Keratinocyte (primary cell): ENCODE measurements around the gene ALG3. TPM values are rescaled to one million over a fixed set of nuclear protein-coding genes. Genes with fewer than 3 reads are reported as not detected.

Experiments used
- DNase-seq: peaks from one replicate; pipeline ENCODE4 v3.0.0-alpha.2; 2011; ENCODE audit warnings: low read depth, missing footprints, low spot score
- FAIRE-seq: peaks from 2 replicates; lab custom pipeline; 2011; peaks lifted over from hg19 to GRCh38; lab: Jason Lieb, UNC
- H2AFZ ChIP-seq: 2 replicates; pipeline ENCODE4 v1.6.0; 2012; ENCODE audit warnings: low read length, control low read depth, inconsistent platforms; ENCODE audit not compliant: control insufficient read depth
- H3K27ac ChIP-seq: 2 replicates; pipeline ENCODE4 v1.5.1; 2011; ENCODE audit warnings: low read length; ENCODE audit not compliant: control insufficient read depth, insufficient read depth
- H3K27me3 ChIP-seq: 3 replicates; pipeline ENCODE4 v1.6.0; 2011; ENCODE audit warnings: low read length; ENCODE audit not compliant: control insufficient read depth, insufficient read depth; ENCODE audit errors: extremely low read depth
- H3K36me3 ChIP-seq, 2 experiments: 2 replicates in 1 of 2; 3 replicates in 1 of 2; pipeline ENCODE4 v1.5.1; 2011; ENCODE audit warnings: low read length in 2 of 2, mild to moderate bottlenecking in 1 of 2; ENCODE audit not compliant: control insufficient read depth in 2 of 2, insufficient read depth in 2 of 2; ENCODE audit errors: extremely low read depth in 1 of 2
- H3K4me1 ChIP-seq: 3 replicates; pipeline ENCODE4 v1.5.1; 2011; ENCODE audit warnings: low read length; ENCODE audit not compliant: control insufficient read depth, insufficient read depth; ENCODE audit errors: extremely low read depth
- H3K4me2 ChIP-seq: 3 replicates; pipeline ENCODE4 v1.6.0; 2011; ENCODE audit warnings: low read depth, low read length; ENCODE audit not compliant: control insufficient read depth, insufficient read depth; ENCODE audit errors: extremely low read depth
- H3K4me3 ChIP-seq, 3 experiments: fragments of 200-600 bp in 1 of 3; sonication (generic) in 1 of 3; 2 replicates in 2 of 3; 3 replicates in 1 of 3; pipeline ENCODE4 v1.5.1; 2011 to 2016; ENCODE audit warnings: low read length in 3 of 3, mild to moderate bottlenecking in 3 of 3, control low read depth in 2 of 3, inconsistent platforms in 1 of 3, low read depth in 1 of 3, mixed read lengths in 1 of 3, mixed run types in 1 of 3, moderate library complexity in 1 of 3; ENCODE audit not compliant: control insufficient read depth in 2 of 3, insufficient read depth in 2 of 3; ENCODE audit errors: extremely low read depth in 1 of 3
- H3K79me2 ChIP-seq: 2 replicates; pipeline ENCODE4 v1.6.0; 2012; ENCODE audit warnings: low read length; ENCODE audit not compliant: control insufficient read depth, insufficient read depth
- H3K9ac ChIP-seq: 3 replicates; pipeline ENCODE4 v1.6.0; 2011; ENCODE audit warnings: low read length; ENCODE audit not compliant: control insufficient read depth, insufficient read depth; ENCODE audit errors: extremely low read depth
- H3K9me1 ChIP-seq: 3 replicates; pipeline ENCODE4 v1.6.0; 2011; ENCODE audit warnings: low read length; ENCODE audit not compliant: control insufficient read depth, insufficient read depth; ENCODE audit errors: extremely low read depth
- H3K9me3 ChIP-seq: 2 replicates; pipeline ENCODE4 v1.5.1; 2012; ENCODE audit warnings: low read depth, low read length; ENCODE audit not compliant: control insufficient read depth
- H4K20me1 ChIP-seq: 3 replicates; pipeline ENCODE4 v1.6.0; 2011; ENCODE audit warnings: low read length; ENCODE audit not compliant: control insufficient read depth, insufficient read depth; ENCODE audit errors: extremely low read depth
- EZH2 ChIP-seq: IDR thresholded peaks from one replicate; pipeline ENCODE4 v1.6.1; 2012; ENCODE audit warnings: inconsistent platforms, mild to moderate bottlenecking, low read length, moderate library complexity
- dilution Hi-C: fragments of 300-500 bp; cut with MboI; formaldehyde crosslinking; loops from one replicate; pipeline ENCODE4 v1.7.0; 2020; ENCODE audit warnings: low sequenced_read_pairs; ENCODE audit not compliant: extremely low pct_ligation_motif_present
- polyA plus RNA-seq, 5 experiments: library from polyadenylated mRNA; depleted of rRNA in 3 of 5; stranded (reverse) in 3 of 5; stranded (forward) in 1 of 5; unstranded in 1 of 5; fragments of >200 nt; gene quantifications; 1 replicate in 1 of 5; 2 replicates in 3 of 5; 3 replicates in 1 of 5; pipeline versions ENCODE4 v1.2.1 to v1.2.3, GENCODE V29; 2011 to 2012; ENCODE audit warnings: missing spikeins in 2 of 5, low read depth in 1 of 5, low replicate concordance in 1 of 5
- TF ChIP-seq, protein P1 (sequence below), 3 experiments: IDR thresholded peaks in 1 of 3; conservative IDR thresholded peaks in 1 of 3; optimal IDR thresholded peaks in 1 of 3; 2 replicates in 2 of 3; 3 replicates in 1 of 3; pipeline versions ENCODE3 to v1.5.1; 2011; ENCODE audit warnings: low read length in 3 of 3, mild to moderate bottlenecking in 3 of 3, moderate library complexity in 2 of 3, control low read depth in 1 of 3, inconsistent platforms in 1 of 3; ENCODE audit not compliant: insufficient read depth in 2 of 3; ENCODE audit errors: extremely low read depth in 1 of 3

ALG3 gene
- polyA plus RNA-seq, 1 donor (not counting 4 experiments of a cell fraction or from before 2014, with no cell fraction given) = 48.2 TPM

DNA sequence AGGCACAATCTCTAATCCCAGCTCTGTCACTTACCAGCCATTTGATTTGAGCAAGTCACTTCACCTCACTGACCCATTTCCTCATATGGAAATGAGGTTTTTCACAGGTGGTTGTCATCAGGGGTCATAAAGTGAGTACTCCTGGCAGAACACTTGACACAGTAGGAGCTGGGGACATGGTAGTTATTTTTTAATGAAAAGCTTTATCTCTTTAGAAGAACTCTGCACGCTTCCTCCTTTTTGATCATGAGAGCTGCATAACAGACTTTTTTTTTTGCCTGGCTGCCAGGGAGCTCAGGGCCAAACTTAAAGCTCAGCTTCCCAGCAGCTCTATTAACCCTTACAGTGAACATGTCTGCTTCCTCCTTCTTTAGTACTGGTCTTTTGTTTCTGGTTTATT lies 11.0 kb downstream of the ALG3 start:
- Histone ChIP-seq H3K4me2 (no peak overlapping the region), H3K4me3 (no peak overlapping the region), H4K20me1 (no peaks in the 10 kb centered on the region), H3K79me2 (no peaks in the 10 kb centered on the region), H3K9ac (no peak overlapping the region), H3K9me1 (no peaks in the 10 kb centered on the region), H3K36me3 (peaks cover 6% of the 10 kb centered on the region in 2 experiments), H3K27ac (no peak overlapping the region), H2AFZ (no peak overlapping the region), H3K4me1 (peaks cover 7% of the 10 kb centered on the region), H3K27me3 (peaks cover 5% of the 10 kb centered on the region), H3K9me3 (no peaks in the 10 kb centered on the region)
- dilution Hi-C loops = no loop called here
- DNase-seq (no peak), FAIRE-seq (no peak)
- TF ChIP-seq, protein P1, sequence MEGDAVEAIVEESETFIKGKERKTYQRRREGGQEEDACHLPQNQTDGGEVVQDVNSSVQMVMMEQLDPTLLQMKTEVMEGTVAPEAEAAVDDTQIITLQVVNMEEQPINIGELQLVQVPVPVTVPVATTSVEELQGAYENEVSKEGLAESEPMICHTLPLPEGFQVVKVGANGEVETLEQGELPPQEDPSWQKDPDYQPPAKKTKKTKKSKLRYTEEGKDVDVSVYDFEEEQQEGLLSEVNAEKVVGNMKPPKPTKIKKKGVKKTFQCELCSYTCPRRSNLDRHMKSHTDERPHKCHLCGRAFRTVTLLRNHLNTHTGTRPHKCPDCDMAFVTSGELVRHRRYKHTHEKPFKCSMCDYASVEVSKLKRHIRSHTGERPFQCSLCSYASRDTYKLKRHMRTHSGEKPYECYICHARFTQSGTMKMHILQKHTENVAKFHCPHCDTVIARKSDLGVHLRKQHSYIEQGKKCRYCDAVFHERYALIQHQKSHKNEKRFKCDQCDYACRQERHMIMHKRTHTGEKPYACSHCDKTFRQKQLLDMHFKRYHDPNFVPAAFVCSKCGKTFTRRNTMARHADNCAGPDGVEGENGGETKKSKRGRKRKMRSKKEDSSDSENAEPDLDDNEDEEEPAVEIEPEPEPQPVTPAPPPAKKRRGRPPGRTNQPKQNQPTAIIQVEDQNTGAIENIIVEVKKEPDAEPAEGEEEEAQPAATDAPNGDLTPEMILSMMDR (optimal IDR thresholded peaks at IDR 0.05 in 1 of 3, IDR thresholded peaks at IDR 0.05 in 1 of 3, conservative IDR thresholded peaks at IDR 0.05 in 1 of 3; ENCODE audit: extremely low read depth in 1 of 3, insufficient read depth in 2 of 3, low read length in 3 of 3) = no peak
- TF ChIP-seq EZH2 = no peak

- H3K79me2 ChIP-seq = no peaks in the 10 kb centered on the region
- peaks cover 10% of the 10 kb centered on the region for H3K27me3 ChIP-seq
- no peak overlapping the region for H3K4me2 ChIP-seq
- H3K9me3 ChIP-seq = no peaks in the 10 kb centered on the region
- H3K9me1 ChIP-seq = no peaks in the 10 kb centered on the region
- FAIRE-seq = no peak
- no peak overlapping the region for H3K4me3 ChIP-seq
- peaks cover 7% of the 10 kb centered on the region for H3K4me1 ChIP-seq
- dilution Hi-C loops = no loop called here
- no peaks in the 10 kb centered on the region for H3K36me3 ChIP-seq
- no peak for TF ChIP-seq EZH2
- TF ChIP-seq, protein P1 (optimal IDR thresholded peaks at IDR 0.05 in 1 of 3, IDR thresholded peaks at IDR 0.05 in 1 of 3, conservative IDR thresholded peaks at IDR 0.05 in 1 of 3; ENCODE audit: extremely low read depth in 1 of 3, insufficient read depth in 2 of 3, low read length in 3 of 3) = no peak
- no peak overlapping the region for H3K27ac ChIP-seq
- H4K20me1 ChIP-seq = no peaks in the 10 kb centered on the region
- H3K9ac ChIP-seq = no peak overlapping the region
- DNase-seq = no peak
- no peak overlapping the region for H2AFZ ChIP-seq
Measured at GRCh38 chr3:184237211-184237610, 11.6 kb downstream of the ALG3 start.
